DMS79 (cell line): ENCODE data around the gene MAD1L1.
"Not testable (repeated sequence)": the region's sequence is repeated elsewhere in the genome, so short reads cannot be mapped to it uniquely, and the experiment has no call there.

Experiments
- DNase-seq: peaks from one replicate; lab custom pipeline; 2025; lab: John Stamatoyannopoulos, UW

Gene MAD1L1

GRCh38 chr7:1860881-1861798 lies 371.6 kb downstream of the MAD1L1 start:
- DNase-seq: not testable (repeated sequence)

- DNase-seq: no peak
Observed at GRCh38 chr7:1859266-1860035, 373.3 kb downstream of the MAD1L1 start.

GRCh38 chr7:1858435-1859265 lies 374.1 kb downstream of the MAD1L1 start:
- no peak for DNase-seq

DNA sequence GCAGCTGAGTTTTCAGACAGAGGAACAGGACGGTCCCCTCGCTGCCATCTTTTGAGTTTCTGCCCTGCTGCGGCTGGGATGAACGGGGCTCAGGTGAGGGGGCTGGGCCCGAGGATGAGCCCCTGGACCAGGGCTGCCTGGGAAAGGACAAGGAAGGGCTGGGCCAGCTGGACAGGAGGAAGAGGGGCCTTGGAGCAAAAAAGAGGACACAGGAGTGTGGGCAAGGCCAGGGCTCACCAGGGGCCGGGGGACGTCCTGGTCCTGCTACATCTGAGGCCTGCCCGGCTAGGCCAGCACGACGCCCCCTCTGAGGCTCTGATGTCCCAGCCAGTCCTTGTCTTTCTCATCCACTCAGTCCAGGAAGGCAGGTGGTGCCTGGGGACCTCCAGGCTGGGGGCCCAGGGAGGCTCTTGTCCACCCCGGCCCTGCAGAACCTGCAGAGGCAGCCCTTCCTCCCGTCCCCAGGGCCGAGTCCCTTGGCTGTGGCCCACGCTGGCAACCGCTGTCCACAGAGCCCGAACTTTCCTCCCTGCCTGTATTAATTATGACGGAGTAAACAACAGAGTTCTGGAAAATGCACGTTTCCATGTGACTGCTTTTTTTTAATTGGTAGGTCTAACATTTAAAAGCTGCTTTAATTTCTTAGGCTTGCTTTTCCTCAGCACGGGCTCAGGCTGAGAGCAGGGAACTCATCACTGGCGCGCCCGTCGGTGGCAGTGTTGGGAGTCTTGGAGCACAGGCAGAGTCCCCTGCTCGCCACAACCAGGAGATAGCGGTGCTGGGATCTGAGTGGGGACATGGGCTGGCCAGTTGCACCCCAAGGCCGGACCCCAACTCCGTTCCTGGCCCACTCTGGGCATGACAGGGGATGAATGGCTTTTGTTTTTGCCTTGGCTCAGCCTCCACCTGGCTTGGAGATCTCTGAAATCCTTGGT lies 375.0 kb downstream of the MAD1L1 start:
- DNase-seq: no peak

- DNase-seq: no peak
Observed at GRCh38 chr7:1856888-1857441, 375.8 kb downstream of the MAD1L1 start.

- DNase-seq: no peak
Observed at GRCh38 chr7:1856161-1856887, 376.4 kb downstream of the MAD1L1 start.

DNA sequence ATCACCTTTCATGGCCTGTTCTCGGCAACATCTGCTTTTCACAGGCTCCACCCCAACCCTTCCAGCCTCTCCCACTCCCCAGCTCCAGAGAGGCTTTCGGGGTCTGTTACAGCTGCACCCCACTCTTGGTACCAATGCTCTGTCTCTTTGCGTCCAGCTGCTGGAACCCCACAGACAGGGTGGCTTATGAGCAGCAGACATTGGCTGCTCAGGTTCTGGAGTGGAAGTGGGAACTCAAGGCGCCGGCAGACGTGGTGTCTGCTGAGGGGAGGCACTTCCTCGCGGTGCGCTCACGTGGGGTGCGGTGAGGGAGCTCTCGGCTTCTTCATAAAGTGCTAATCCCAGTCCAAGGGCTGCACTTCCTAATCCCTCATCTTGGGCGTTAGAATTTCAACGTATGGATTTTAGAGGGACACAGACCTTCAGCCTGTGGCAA lies 377.0 kb downstream of the MAD1L1 start:
- DNase-seq: no peak

GRCh38 chr7:1854866-1855724 lies 377.6 kb downstream of the MAD1L1 start:
- no peak for DNase-seq

GRCh38 chr7:1853986-1854865 lies 378.5 kb downstream of the MAD1L1 start:
- no peak for DNase-seq

- no peak for DNase-seq
Observed at GRCh38 chr7:1853431-1853985, 379.2 kb downstream of the MAD1L1 start.

GRCh38 chr7:1852517-1853430 lies 380.0 kb downstream of the MAD1L1 start:
- no peak for DNase-seq

- peak; percentile 51 for DNase-seq
Observed at GRCh38 chr7:1851721-1852516, 380.8 kb downstream of the MAD1L1 start.

DNA sequence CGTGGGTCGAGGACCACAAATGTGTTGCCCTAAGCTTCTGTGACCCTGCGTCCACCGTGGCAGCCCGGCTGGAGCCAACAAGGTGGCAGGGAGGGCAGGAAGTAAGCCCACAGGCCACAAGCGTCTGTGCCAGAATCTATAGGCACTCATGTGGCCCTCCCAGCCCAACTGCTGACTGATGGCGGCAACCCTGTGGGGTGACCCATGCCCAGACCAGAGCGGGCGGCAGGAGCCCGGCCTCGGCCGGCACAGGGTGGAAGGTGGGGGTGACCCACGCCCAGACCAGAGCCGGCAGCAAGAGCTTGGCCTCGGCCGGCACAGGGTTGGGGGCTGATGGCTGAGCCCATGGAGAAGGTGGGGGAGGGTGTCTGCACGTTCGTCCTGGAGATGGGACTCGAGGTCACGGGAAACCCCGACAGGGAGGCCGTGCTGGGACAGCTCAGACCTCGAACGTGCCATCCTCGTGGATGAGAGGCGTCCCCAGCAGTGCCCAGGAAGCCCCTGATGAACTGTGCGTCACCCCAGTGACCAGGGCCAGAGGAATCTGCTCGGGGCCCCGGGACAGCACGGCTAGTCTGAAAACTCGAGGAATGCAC lies 381.7 kb downstream of the MAD1L1 start:
- DNase-seq: no peak

GRCh38 chr7:1850111-1850975 lies 382.4 kb downstream of the MAD1L1 start:
- DNase-seq: no peak
